B cell (primary cell): Measurements from ENCODE around the gene RNFT2. TPM values are rescaled to one million over a fixed set of nuclear protein-coding genes. Genes with fewer than 3 reads are reported as not detected.

Source experiments
- ATAC-seq: fragments of 200-7000 bp; cut with Tn5 transposase; one replicate; pipeline ENCODE4 v1.10.0; 2021; ENCODE audit warnings: low read depth, mild to moderate bottlenecking, moderate number of reproducible peaks, moderate library complexity
- CTCF ChIA-PET: fragments of 350-600 bp; sonication (Branson Sonifier 250); formaldehyde crosslinking; loops from one replicate; lab custom pipeline; 2021; ENCODE audit warnings: antibody characterized with exemption, inconsistent platforms; lab: Charles Lee
- POLR2A ChIA-PET: fragments of 350-600 bp; sonication (Branson Sonifier 250); formaldehyde crosslinking; loops from one replicate; lab custom pipeline; 2021; ENCODE audit warnings: antibody characterized with exemption; lab: Charles Lee
- DNase-seq: peaks from one replicate; pipeline ENCODE4 v3.0.0; 2013
- H2AFZ ChIP-seq: 2 replicates; pipeline ENCODE4 v1.6.1; 2012; ENCODE audit warnings: mild to moderate bottlenecking, low read depth, low read length; ENCODE audit not compliant: insufficient read depth, poor library complexity, severe bottlenecking
- H3K27ac ChIP-seq, 2 donors: 1 replicate in 1 of 2; 2 replicates in 1 of 2; pipeline ENCODE4 v1.5.1; 2012 to 2013; ENCODE audit warnings: low read length in 2 of 2, mild to moderate bottlenecking in 2 of 2, moderate library complexity in 1 of 2
- H3K27me3 ChIP-seq, 4 experiments: fragments of 200-600 bp in 1 of 4; sonication (generic) in 1 of 4; replicated peaks in 1 of 4; 1 replicate in 2 of 4; 2 replicates in 2 of 4; pipeline versions ENCODE4 v1.6.1 to v1.7.0; 2013 to 2016; ENCODE audit warnings: low read length in 3 of 4, mild to moderate bottlenecking in 2 of 4, mixed read lengths in 1 of 4, moderate library complexity in 1 of 4; ENCODE audit not compliant: insufficient read depth in 4 of 4, control insufficient read depth in 3 of 4; ENCODE audit errors: control extremely low read depth in 1 of 4
- H3K36me3 ChIP-seq, 2 experiments: replicated peaks in 1 of 2; 1 replicate in 1 of 2; 2 replicates in 1 of 2; pipeline versions ENCODE4 v1.6.1 to v1.7.1; 2013; ENCODE audit warnings: low read length in 1 of 2; ENCODE audit not compliant: insufficient read depth in 2 of 2, control insufficient read depth in 1 of 2; ENCODE audit errors: control extremely low read depth in 1 of 2, extremely low read depth in 1 of 2
- H3K4me1 ChIP-seq, 2 donors: fragments of 200-600 bp in 1 of 2; sonication (generic) in 1 of 2; 1 replicate in 1 of 2; 2 replicates in 1 of 2; pipeline versions ENCODE4 v1.5.1 to v1.6.1; 2013 to 2017; ENCODE audit warnings: low read length in 2 of 2; ENCODE audit not compliant: control insufficient read depth in 2 of 2, insufficient read depth in 2 of 2
- H3K4me2 ChIP-seq: replicated peaks from 2 replicates; pipeline ENCODE3; 2012; ENCODE audit warnings: mild to moderate bottlenecking, low read depth, low read length; ENCODE audit not compliant: poor library complexity, severe bottlenecking
- H3K4me3 ChIP-seq, 5 experiments: fragments of 200-600 bp in 1 of 5; sonication (generic) in 1 of 5; 1 replicate in 3 of 5; 2 replicates in 2 of 5; pipeline versions ENCODE4 v1.5.1 to v1.7.0; 2011 to 2016; ENCODE audit warnings: low read length in 4 of 5, mild to moderate bottlenecking in 4 of 5, low read depth in 2 of 5, control low read depth in 1 of 5, moderate library complexity in 1 of 5; ENCODE audit not compliant: insufficient read depth in 1 of 5; ENCODE audit errors: control extremely low read depth in 1 of 5, extremely low read depth in 1 of 5
- H3K79me2 ChIP-seq: fragments of 200-600 bp; sonication (generic); one replicate; pipeline ENCODE4 v1.6.0; 2016; ENCODE audit warnings: low read length; ENCODE audit not compliant: control insufficient read depth, insufficient read depth
- H3K9ac ChIP-seq: fragments of 200-600 bp; sonication (generic); 2 replicates; pipeline ENCODE4 v1.6.1; 2017; ENCODE audit warnings: mild to moderate bottlenecking, low read length, moderate library complexity
- H3K9me3 ChIP-seq, 3 donors: one replicate each; pipeline versions ENCODE4 v1.6.1 to v1.7.1; 2013; ENCODE audit warnings: low read length in 2 of 3; ENCODE audit not compliant: control insufficient read depth in 2 of 3, insufficient read depth in 1 of 3; ENCODE audit errors: control extremely low read depth in 1 of 3
- H4K20me1 ChIP-seq: 2 replicates; pipeline ENCODE4 v1.6.0; 2012; ENCODE audit warnings: mild to moderate bottlenecking, low read length; ENCODE audit not compliant: insufficient read depth, control insufficient read depth, poor library complexity, severe bottlenecking
- H3K27ac Mint-ChIP-seq: one replicate; pipeline ENCODE4 v1.8.0; 2021; ENCODE audit warnings: mixed read lengths
- H3K27me3 Mint-ChIP-seq: one replicate; pipeline ENCODE4 v1.8.0; 2021; ENCODE audit warnings: mixed read lengths
- H3K4me1 Mint-ChIP-seq: one replicate; pipeline ENCODE4 v1.8.0; 2021; ENCODE audit warnings: mixed read lengths
- H3K4me3 Mint-ChIP-seq: one replicate; pipeline ENCODE4 v1.8.0; 2021; ENCODE audit warnings: mixed read lengths
- H3K9me3 Mint-ChIP-seq: one replicate; pipeline ENCODE4 v1.8.0; 2022; ENCODE audit warnings: mixed read lengths; ENCODE audit not compliant: insufficient read depth
- EZH2 ChIP-seq: IDR thresholded peaks from 2 replicates; pipeline ENCODE4 v1.6.1; 2012; ENCODE audit warnings: borderline replicate concordance, low read depth, mild to moderate bottlenecking, moderate library complexity, low read length; ENCODE audit not compliant: insufficient read depth, poor library complexity, severe bottlenecking
- WGBS: methylation state at CpG from one replicate; pipeline ENCODE4 v1.1.5; 2013; ENCODE audit warnings: missing lambda C conversion rate; ENCODE audit not compliant: insufficient coverage; 5-methylcytosine and 5-hydroxymethylcytosine counted together
- intact Hi-C: fragments of 100-400 bp; cut with micrococcal nuclease; formaldehyde crosslinking; loops from one replicate; pipeline ENCODE4 v1.10.0; 2022
- polyA plus RNA-seq: library from polyadenylated mRNA; depleted of rRNA; stranded (reverse); fragments of >200 nt; gene quantifications from 2 replicates; pipeline ENCODE4 v1.2.3, GENCODE V29; 2012
- total RNA-seq, 2 donors: library from RNA; stranded (reverse); fragments of 120-200 nt in 1 of 2; gene quantifications; 1 replicate in 1 of 2; 2 replicates in 1 of 2; pipeline versions ENCODE4 v1.2.3 to v1.2.4, GENCODE V29; 2013 to 2022
- TF ChIP-seq, protein P1 (sequence below): fragments of 200-600 bp; IDR thresholded peaks from one replicate; pipeline ENCODE4 v1.8.0; 2022; ENCODE audit warnings: antibody characterized with exemption, mild to moderate bottlenecking

RNFT2 gene
- total and polyA plus RNA-seq, 2 donors (not counting 1 experiment from before 2014, with no cell fraction given): 5.2 to 18.2 TPM

DNA sequence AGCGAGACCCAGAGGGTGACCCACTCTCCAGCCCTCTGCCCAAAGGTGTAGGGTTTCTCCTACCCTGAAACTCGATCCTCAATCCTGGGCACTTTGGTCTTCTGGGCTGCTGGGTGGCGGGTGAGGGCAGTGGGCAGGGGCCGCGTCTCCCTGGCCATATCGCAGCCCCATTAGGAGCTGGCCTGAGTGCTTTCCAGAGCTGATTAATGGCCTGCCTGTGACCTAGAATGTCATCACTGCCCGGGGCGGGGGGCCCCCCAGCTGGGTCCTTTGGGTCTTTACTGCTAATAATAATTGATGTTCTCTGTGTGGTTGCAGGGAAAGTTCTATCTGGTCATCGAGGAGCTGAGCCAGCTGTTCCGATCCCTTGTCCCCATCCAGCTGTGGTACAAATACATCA, 95.4 kb downstream of the RNFT2 start:
- H3K9me3 ChIP-seq: peaks cover 0 to 4% (median 1%) of the 10 kb centered on the region in 3 donors
- H3K27ac ChIP-seq: no peak overlapping the region
- no peaks in the 10 kb centered on the region for H3K79me2 ChIP-seq
- Mint-ChIP-seq H3K4me1 (peaks cover 7% of the 10 kb centered on the region), H3K27me3 (no peaks in the 10 kb centered on the region), H3K9me3 (no peaks in the 10 kb centered on the region), H3K27ac (no peak overlapping the region), H3K4me3 (no peak overlapping the region)
- ChIA-PET CTCF (no interaction called here), POLR2A (no interaction called here)
- no peak overlapping the region for H3K9ac ChIP-seq
- no peaks in the 10 kb centered on the region for H3K36me3 ChIP-seq
- WGBS: 96% methylated on average over 7 of the region's 10 CpGs
- H2AFZ ChIP-seq: no peak overlapping the region
- TF ChIP-seq EZH2: no peak
- TF ChIP-seq, protein P1, sequence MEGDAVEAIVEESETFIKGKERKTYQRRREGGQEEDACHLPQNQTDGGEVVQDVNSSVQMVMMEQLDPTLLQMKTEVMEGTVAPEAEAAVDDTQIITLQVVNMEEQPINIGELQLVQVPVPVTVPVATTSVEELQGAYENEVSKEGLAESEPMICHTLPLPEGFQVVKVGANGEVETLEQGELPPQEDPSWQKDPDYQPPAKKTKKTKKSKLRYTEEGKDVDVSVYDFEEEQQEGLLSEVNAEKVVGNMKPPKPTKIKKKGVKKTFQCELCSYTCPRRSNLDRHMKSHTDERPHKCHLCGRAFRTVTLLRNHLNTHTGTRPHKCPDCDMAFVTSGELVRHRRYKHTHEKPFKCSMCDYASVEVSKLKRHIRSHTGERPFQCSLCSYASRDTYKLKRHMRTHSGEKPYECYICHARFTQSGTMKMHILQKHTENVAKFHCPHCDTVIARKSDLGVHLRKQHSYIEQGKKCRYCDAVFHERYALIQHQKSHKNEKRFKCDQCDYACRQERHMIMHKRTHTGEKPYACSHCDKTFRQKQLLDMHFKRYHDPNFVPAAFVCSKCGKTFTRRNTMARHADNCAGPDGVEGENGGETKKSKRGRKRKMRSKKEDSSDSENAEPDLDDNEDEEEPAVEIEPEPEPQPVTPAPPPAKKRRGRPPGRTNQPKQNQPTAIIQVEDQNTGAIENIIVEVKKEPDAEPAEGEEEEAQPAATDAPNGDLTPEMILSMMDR: no peak
- DNase-seq (no peak), ATAC-seq (no peak)
- H3K4me2 ChIP-seq: no peak overlapping the region
- H3K27me3 ChIP-seq: no peaks in the 10 kb centered on the region
- H4K20me1 ChIP-seq: no peaks in the 10 kb centered on the region
- peaks cover 0 to 8% of the 10 kb centered on the region in 2 donors for H3K4me1 ChIP-seq
- intact Hi-C loops: no loop called here
- H3K4me3 ChIP-seq: no peak overlapping the region

DNA sequence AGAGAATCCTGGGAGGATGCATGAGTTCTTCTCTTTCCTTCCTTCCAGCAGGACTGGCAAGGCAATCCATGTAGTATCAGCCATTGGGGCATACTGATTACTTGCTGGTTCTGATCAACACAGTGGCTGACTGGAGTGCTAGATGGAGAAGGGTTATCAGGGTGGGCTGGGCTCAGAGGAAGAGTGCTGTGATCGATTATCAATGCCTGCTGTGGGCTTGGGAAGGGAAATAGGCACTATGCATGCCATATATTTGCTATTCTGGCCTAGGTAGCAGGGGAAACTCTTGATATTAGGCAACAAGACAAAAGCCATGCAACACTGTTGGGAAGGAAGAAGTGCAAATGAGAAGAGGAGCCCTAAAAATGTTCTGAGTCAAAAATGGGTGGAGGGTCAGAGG, 97.4 kb downstream of the RNFT2 start:
- CTCF ChIA-PET: no interaction called here
- no peak overlapping the region for H3K27ac Mint-ChIP-seq

More for the DNA sequence above, 97.4 kb downstream of the RNFT2 start:
- WGBS: 100% methylated on average over 1 of the region's 1 CpG
- Histone ChIP-seq H3K36me3 (no peaks in the 10 kb centered on the region), H3K9me3 (peaks cover 0 to 4% (median 1%) of the 10 kb centered on the region in 3 donors), H2AFZ (no peak overlapping the region), H3K79me2 (no peaks in the 10 kb centered on the region), H3K27ac (no peak overlapping the region), H3K4me1 (peaks cover 0 to 15% of the 10 kb centered on the region in 2 donors), H3K4me3 (no peak overlapping the region), H3K27me3 (no peaks in the 10 kb centered on the region), H3K9ac (no peak overlapping the region), H4K20me1 (no peaks in the 10 kb centered on the region), H3K4me2 (no peak overlapping the region)
- H3K4me1 Mint-ChIP-seq: peaks cover 14% of the 10 kb centered on the region
- no peak for DNase-seq
- intact Hi-C loops: no loop called here
- no peaks in the 10 kb centered on the region for H3K9me3 Mint-ChIP-seq
- POLR2A ChIA-PET: no interaction called here
- ATAC-seq: no peak
- no peaks in the 10 kb centered on the region for H3K27me3 Mint-ChIP-seq
- H3K4me3 Mint-ChIP-seq: no peak overlapping the region
- TF ChIP-seq, protein P1: no peak
- TF ChIP-seq EZH2: no peak
